NCI-H2029 treated with DMSO at 0.1 percent for 48 hours (cell line): ENCODE measurements around the gene CHDH.

Source experiments
- DNase-seq: peaks from one replicate; lab custom pipeline; 2025; lab: John Stamatoyannopoulos, UW

Gene CHDH

DNA sequence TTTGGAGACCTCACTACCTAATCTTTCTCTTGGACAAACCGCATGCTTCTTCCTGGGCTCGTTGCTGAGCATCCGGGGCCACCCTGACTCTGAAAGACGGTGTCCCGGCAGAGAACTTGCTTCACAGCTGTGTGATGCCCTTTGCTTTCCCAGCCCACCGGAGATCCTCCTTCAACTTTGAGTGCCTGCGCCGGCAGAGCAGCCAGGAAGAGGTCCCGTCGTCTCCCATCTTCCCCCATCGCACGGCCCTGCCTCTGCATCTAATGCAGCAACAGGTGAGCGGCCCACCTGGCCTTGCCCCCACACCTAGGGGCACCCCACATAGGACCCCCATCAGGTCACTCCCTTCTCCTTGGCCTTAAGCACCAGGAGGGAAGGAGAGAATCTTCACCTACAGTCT, 37.7 kb downstream of the CHDH start:
- DNase-seq = no peak

DNA sequence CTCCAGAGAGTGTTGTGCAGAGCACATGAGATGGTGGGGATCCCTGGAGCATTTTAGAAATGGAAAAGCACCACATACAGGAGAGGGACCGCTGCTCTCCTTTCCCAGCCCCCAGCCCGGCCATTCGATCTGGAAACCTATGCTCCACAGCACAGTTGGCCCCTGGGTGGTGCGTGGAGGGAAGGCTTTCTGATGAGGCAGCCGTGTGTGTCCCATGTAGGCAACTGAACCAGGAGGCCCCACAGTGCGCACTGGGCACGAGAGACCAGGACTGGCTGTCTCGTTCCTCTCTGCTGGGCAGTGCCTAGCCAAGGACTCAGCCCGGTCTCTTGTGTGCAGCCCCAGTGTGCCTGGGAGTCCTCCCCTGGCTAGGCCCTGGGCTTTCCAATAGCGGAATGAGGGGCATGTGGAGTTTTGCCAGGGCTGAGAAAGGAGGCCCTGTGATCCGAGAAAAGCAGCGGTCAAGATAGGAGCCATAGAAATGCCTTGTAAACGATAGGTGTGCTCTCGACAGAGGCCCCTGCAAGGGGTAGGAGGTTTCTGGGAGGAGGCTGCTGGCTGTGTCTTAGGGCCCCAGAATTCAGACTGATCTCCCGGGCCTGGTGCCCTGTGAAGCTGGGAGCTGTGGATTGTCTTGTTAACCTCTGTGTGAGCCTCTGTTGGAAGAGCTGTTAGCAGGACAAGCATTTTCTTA, 39.0 kb downstream of the CHDH start:
- no peak for DNase-seq

DNA sequence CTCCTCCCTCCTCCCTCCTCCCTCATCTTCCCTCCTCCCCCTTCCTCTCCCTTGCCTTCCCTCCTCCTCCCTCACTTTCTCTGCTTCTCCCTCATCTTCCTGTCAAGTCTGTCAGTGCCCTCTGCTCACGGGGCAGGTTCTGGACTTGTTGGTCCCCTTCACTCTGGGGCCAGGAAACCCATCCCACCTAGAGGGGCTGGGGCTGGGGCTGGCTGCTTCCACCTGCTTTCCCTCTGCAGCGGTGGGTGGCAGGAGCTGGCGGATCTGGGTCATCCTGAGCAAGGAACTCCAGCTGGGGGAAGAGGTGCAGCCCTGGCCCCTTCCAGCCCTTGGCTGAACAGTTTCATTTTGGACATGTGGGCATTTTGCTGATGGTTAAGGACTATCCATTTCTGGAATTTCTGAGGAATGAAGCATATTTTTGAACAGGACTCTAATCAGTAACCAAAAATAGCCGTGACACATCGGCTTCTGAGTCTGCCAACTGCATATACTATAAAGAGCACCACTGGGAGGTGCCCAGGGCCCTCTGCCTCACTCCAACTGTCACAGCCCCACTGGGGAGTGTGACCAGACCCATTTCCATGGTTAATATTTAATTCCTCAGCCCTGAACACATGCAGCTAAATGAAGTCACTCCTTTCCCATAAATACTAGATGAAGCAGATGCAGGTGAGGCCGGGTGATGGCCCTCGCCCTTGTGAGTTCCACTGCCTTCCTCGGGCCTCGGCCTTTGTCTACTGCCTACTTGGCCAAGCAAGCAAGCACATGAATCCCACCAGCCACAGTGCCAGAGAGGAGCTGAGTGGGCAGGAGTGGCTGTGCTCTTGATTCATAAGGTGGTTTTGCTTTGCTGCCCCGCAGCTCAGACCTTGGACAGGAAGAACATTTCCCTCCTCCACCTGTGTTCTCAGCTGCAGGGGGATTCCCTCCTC, 39.8 kb downstream of the CHDH start:
- DNase-seq = no peak

DNA sequence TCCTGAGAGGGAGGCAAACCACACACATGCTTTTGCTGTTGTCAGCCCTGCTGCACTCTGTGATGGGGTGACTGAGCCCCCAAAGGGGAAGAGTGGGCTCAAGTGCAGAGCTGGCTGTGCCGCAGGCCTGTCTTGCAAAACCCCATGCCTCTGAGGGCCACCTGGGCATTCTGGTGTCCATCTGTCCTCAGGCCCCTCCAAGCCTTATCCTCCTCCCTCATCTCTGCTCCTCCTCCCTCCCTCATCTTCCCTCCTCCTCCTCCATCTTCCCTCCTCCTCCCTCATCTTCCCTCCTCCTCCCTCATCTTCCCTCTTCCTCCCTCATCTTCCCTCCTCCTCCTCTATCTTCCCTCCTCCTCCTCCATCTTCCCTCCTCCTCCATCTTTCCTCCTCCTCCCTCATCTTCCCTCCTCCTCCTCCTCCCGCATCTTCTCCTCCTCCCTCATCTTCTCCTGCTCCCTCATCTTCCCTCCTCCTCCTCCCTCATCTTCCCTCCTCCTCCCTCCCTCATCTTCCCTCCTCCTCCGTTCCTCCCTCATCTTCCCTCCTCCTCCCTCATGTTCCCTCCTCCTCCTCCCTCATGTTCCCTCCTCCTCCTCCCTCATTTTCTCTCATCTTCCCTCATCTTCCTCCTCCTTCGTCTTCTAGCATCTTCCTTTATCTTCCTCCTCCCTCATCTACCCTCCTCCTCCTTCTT, 40.6 kb downstream of the CHDH start:
- no peak for DNase-seq

DNA sequence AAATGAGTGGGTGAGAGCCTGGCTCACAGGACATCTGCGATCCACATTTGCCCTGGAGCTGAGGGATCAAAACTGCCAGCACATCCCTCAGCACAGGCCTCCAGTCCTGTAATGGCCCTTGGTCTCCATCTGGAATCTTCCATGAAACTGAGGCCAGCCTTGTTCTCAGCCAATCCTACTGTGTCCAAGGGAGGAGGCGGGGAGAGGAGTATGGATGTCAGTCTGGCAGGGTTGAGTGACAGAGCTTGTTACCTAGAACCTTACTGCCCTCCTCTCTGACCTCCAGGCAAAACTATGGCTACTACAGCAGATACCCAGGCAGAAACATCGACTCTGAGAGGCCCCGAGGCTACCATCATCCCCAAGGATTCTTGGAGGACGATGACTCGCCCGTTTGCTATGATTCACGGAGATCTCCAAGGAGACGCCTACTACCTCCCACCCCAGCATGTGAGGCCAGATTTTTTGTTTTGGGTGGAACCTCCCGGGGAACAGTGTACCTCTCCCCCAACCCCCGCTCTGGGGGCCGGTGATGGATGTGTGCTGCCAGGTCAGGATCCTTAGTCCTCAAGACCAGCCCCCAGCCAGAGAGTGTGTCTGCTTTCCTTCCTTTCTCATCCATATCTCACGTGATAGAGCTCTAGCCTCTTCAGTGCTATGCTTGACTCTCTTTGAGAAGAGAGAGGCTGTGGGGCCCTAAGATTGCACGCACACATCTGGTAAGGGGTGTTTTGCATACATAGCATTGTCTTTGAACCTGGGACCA, 41.3 kb downstream of the CHDH start:
- DNase-seq = no peak

DNA sequence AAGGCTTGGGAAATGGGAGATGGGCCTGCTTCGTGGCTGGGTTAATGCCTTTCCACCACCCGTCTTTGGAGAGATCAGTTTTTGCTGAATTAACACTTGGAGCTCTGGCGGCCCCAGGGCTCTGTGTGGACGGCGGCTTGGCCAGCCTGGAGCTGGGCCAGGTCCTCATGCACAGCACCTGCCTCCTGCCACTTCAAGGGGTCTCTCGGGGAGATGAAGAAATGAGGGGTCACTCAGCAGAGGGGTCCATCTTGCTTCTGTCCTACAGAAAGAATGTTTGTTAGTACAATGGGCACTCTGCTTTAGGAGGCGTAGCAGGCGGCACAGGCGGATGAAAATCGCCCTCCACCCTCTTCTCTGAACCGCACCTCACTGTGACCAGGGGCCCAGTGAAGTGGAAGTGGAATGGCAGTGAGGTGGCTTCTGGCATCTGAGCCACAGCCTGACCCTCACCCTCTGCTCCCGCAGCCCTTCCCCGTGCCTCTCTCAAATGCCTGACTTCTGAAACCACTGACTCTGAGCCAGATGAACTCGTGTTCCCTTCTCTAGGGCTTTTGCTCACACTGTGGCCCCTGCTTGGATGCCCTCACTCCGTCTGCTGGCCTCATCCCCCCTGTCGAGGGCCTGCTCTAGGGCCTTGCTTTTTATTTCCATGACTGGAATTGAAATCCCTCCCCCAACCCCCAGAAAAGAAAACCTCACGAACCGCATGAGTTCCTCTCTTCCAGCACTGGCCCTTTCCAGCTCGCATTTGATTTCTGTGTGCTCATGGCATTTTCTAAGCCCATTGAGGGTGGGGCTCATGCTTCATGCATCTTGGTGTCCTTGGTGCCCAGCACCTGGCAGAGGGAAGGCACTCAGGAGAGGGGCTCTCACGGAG, 42.2 kb downstream of the CHDH start:
- no peak for DNase-seq

DNA sequence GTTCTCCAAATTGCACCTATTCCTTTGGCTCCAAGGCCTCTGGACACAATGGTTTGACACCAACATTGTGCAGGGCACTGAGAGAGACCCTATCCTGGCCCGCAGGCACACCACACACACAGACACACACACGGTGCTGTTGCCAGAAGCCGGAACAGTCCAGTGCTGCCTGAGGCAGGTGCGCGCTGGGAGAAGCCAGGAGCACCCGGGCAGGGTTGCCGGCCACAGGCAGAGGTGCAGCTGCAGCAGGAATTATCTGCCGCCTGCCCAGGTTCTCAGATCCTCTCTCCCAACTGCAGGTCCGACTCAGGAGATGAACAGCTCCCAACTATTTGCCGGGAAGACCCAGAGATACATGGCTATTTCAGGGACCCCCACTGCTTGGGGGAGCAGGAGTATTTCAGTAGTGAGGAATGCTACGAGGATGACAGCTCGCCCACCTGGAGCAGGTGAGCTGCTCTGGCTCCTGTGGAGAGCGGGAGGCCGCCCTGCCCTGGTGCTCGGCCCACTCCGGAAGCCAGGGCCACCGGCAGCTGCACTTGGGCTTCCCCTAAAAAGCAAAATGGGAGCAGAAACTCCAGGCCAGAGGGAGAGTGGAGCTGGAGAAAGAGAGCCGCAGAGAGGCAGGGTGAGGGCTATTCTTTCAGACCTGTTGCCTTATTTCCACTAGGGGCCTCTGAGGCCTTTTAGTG, 42.9 kb downstream of the CHDH start:
- DNase-seq = no peak

DNA sequence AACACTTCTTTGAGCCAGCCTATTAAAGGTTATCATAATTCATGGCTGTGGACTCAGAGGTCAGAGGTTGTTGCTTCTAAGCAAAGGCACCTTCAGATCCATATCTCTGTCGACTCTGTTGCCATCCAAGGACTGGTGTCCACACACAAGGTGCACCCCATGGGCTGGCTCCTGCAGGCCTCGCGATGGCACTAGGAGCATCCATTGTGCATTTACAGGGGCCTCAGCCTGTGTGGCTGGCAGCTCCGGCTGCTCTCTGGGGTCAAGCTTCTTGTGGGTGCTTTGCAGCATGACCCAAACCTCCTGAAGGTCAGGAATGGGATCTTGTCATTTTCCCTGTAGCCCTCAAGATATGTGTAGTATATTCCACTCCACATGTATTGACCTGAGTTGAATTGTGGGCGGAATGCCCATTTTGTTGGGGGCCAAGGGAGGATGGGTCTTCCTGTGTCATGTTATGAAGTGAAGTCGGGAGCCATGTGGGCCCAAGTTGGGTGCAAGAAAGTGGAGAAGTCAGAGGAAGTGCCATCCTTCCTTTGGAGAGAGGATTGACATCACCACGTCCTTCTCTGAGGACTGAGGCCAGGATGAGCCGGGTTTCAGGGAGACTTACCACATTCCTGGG, 43.9 kb downstream of the CHDH start:
- no peak for DNase-seq

DNA sequence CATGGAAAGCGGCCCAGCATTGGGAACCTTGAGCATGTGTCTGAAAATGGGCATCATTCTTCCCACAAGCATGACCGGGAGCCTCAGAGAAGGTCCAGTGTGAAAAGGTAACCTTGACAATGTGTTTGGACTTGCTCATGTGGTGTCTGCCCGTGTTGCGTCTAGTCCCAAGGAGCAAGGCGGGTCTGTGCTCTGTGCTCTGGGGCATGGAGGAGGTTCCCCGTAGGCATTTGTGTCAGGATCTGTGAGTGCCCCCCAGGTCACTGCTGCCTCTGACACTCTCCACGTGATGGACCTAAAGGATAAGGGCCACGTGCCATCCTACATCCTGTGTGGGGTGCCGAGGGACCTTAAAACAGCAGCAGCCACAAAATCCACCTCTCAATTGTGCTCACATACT, 44.9 kb downstream of the CHDH start:
- DNase-seq = no peak

DNA sequence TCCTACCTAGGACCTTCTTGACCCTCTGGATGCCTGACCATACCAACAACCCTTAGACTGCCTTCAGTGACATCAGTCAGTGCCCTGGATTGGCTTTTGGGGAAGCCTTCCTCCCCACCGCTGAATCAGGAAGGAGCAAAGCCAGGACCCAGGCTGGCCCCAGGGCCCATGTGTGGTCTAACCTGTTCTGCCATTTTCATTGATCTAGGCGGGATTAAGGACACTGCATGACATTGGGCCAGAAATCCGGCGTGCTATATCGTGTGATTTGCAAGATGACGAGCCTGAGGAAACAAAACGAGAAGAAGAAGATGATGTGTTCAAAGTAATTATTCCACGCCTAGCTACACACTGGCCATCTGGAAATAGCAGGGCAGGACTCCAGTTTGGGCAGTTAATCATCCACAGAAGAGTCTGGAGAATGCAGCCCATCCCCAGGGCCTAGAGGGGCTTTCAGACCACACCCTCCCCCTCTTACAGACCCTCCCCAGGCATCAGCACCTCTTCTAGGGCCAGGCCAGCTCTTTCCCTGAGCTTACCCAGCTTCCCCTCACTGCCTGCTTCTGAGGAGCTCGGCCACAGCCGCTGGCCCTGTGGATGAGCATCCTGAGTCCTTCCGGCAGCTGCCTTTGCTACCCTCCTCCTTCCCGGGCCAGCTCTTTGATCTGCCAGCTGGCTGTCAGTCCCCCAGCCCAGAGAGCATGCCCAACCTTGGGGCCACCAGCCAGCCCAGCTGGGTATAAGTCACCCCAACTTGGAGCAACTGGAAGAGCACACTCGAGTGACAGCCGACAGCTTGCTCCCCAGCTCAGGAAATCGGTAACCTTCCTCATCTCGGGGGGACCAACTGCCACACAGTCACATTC, 45.9 kb downstream of the CHDH start:
- no peak for DNase-seq

DNA sequence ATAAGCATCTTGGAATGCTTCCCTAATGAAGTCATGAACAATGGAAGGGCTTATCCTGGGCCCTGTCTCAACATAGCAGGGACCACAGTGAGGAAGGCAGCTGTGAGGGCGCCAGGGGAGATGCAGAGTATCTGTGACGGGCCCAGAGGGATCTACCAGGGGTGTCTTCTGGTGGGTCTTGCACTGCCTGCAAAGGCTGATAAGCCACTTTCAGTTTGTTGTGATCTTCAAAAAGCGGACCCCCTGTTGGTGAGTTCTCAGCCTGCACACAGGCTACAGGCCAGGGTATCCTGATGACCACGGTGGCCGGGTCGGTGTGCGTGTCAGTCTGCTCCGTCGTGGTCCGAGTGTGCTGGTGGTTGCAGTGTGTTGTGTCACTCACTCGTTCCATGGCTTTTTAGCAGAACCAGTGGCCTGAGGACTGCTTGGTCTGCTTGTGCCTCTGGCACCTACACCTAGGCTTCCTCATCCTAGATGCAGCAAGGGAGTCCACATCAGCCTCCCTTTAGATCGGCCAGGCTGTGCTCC, 46.8 kb downstream of the CHDH start:
- DNase-seq = no peak

DNA sequence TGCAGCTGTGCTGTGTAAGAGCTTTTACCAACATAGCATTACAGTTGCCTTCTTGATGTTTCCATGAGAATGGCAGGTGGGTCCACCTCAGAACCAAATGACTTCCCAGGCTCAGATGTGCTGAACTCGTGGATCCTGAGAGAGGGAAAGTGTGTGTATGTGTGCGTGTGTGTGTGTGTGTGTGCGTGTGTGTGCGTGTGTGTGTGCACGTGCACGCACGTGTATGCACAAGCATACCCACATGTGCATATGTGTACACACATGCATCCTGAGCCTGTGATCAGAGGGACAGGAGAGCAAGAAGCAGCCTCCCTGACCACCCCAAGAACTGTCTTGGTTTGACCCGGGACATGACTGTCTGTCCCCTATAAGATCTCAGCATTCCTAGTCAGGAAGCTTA, 48.1 kb downstream of the CHDH start:
- DNase-seq = no peak

DNA sequence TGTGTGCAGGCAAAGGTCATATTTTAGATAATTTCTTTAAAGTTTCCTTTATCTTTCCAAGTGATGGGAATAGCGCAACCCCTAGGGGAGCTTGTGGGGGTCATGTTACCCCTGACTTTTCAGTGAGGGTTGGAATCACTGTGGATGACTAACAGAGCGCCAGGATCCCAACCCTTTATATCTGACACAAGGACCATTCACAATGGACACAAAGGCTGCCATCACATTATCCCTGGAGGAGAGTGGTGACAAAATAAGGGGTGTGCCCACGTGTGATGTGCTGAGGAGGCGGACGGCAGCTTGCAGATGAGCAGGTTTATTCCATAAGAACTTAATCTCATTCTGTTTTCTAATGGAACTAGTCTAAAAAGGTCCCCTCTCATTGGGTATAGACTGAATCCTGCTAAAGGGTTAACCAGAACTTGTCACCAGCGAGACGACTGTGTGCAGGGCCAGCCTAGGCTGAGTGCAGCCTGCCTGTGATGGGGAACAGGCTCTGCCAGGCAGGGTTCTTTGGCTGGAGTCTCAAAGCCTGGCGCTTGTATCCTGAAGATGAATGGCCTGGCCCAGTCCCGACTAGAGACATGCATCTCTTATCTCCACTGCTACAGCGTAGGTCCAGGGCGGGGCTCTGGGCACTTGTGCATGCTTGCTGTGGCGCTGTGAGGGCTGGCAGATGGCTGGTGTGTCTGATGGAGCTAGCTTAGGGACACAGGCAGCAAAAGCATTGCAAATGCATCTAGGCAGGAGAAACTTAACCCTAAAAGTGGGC, 50.2 kb downstream of the CHDH start:
- no peak for DNase-seq

DNA sequence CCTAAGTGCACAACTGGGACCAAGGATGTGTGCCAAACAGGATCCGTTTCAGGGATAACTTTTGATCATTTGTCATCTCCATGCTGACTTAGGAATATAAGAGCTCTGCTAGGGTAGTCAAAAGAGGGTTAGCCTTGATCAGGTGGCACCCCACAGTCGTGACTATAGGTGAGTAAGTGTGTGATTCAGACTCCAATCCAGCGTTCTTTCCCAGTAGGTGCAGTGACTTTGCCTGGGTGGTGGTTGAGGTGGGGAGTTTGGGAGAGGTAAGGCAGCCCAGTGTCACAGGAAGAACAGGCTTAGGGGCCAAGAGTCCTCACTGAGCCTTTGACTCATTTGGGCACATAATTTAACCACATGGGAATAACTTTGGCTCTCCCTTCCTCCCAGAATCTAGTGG, 51.0 kb downstream of the CHDH start:
- no peak for DNase-seq

DNA sequence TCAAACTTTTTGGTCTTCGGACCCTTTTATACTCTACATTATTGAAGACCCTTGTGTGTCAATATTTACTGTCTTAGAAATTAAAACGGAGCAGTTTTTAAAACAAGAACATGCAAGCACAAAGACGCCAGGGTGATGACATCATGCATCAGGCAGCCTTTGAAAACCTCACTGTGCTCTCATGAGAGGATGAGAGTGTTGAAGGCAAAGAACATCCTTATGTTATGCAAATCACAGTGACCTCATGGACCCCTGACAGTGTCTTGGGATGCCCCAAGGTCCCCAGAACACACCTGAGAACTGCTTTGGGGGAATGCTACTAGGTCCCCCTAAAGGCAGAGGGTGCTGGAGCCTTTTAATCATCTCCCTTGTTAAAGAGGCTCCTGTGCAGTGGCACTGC, 51.6 kb downstream of the CHDH start:
- DNase-seq = no peak

DNA sequence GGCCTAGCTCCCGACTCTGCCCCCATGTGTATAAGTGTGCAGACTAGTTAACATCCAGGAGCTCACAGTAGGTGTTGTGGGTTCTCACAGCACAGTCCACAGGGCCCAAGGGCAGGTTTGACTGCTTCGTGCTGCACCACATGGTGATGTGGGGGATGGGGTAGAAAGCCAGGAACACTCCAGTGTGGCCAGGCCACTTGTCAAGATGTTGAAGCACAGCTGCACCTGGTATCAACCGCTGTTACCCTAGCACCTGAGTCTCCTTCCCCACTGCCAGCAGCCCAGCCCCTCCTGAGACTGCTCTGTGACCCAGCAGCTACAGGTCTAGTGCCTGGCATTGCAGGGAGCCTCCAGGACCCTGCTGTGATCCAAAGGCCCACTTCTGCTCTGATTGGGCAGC, 53.4 kb downstream of the CHDH start:
- no peak for DNase-seq

DNA sequence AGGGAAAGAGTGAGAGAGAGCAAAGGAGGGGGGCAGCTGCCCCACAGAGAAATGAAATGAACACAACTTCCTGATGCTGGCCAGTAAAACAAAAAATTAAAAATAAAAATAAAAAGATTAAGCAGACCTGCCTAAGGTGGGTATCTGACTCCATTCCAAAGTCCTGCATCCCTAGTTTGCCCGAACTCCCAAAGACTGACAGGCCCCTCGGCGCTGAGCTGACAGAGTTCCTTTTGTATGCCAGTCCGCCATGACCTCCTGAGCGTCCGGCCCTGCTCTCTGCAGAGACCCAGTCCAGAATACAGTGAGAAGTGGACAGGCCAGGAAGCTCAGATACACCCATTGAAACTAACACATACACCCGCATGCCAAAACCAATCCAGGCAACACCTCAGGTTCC, 54.9 kb downstream of the CHDH start:
- no peak for DNase-seq

DNA sequence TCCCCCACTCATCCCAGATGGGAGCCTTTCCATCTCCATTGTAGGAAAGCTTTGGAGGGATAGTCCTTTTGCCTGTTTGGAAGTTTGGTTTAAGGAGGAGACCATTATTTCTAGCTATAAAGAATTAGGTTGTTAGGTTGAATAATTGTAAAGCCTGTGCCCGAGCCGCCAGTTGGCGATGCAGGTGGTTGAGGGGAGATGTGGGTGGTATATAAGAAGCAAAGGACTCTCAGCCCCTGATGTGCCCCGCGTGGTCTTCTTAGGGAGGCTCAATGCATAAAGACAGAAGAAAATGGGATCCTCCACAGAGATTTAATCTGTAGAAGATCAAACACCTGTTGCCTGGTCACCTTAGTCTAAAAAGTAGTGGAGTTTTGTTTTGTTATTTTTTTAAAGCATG, 55.7 kb downstream of the CHDH start:
- DNase-seq = no peak
